NCI-H774 (cell line): ENCODE results near the gene MPZ.
"Not testable (repeated sequence)": the region's sequence is repeated elsewhere in the genome, so short reads cannot be mapped to it uniquely, and the experiment has no call there.

Experiments used
- DNase-seq: peaks from one replicate; lab custom pipeline; 2025; lab: John Stamatoyannopoulos, UW

The MPZ gene

GRCh38 chr1:161309868-161310267 lies at the start of gene MPZ:
MPZ (minus strand) TSS chr1:161309968; CDS start chr1:161309905, 63 bp downstream.
- no peak for DNase-seq

DNA sequence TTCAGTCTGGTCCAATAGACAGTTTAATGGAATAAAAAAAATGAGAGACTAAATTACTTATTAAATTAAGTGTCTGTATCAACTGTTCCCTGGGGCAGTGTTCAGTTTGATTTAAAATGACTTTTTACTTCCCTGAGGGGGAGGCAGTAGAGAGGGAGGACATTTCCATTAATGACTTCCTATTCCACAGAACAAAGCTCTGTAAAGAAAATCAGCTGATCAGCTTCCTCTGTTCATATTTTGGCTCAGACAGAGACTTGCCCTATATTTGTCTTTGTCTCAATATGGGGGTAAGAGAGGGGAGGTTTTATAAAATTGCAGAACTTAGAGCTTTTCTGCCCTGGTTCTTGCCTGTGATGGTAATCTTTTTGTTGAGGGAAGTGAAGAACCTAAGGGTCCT lies 49.5 kb upstream of the MPZ start:
- no peak for DNase-seq

DNA sequence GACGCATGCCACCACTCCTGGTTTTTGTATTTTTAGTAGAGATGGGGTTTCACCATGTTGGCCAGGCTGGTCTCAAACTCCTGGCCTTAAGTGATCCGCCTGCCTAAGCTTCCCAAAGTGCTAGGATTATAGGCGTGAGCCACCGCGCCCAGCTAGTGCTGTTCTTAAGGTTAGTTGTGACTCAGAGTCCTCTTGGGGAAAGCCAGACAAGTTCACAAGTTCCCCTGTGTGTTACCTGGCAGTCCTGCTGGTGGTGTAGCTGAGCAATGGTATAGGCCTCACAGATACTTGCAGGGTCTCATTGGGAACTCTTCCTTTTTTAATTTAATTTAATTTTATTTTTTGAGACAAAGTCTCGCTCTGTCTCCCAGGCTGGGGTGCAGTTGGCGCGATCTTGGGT lies 47.3 kb upstream of the MPZ start:
- no peak for DNase-seq

GRCh38 chr1:161351482-161351881 lies 41.7 kb upstream of the MPZ start:
- no peak for DNase-seq

DNA sequence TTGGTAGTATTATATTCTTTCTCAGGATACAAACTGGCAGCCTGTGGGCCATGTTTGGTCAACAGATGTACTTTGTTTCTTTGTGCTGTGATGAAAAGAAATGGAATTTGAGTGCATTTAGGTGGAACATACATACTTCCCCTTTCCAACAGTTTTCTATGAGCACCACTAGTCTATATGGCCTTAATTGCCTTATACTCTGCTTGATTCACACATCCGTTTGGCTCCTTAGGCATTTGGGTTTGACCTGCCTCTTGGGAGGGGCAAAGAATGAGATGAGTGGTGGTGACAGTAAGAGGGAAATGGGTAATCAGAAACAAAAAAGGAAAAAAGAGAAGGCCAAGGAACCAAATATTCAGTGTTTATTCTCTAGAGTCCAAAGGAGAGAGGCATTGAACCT lies 40.9 kb upstream of the MPZ start:
- DNase-seq = no peak

- DNase-seq = no peak
Measured at GRCh38 chr1:161342821-161343220, 33.1 kb upstream of the MPZ start.

DNA sequence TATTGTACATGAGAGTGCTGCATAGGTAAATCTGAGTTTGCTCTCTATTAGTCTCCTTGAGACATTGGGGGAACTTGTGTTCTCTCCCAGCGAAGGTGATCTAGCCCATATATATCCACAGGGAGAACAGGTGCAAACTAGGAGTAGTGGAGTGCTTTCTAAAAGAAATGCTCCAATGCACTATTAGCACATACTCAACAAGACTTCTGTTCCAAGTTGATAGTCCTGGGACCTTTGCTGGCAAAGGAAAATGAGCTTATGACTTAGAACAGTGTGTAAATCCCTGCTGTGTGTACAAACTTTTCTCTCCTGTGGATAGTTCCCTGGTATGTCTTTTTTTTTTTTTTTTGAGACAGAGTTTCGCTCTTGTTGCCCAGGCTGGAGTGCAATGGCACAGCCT lies 32.4 kb upstream of the MPZ start:
- DNase-seq = no peak

DNA sequence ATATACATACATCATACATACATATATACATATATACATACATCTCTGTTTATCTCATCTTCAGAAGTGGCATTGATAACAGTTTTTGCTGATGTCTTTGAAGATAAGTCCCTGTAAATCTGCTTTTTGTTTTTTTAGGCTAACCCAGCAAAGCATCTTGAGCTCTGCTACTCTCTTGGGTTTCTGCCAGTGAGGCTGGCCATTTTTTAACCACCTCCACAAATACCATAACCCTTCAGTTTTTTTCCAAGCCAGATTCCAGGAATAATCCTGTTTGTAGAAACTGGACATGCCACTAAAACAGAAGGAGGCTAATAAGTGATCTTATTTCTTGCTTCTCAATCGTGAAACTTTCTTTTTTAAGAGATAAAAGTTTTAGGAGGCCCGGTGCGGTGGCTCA lies 26.0 kb upstream of the MPZ start:
- no peak for DNase-seq

- DNase-seq = no peak
Measured at GRCh38 chr1:161333166-161333565, 23.4 kb upstream of the MPZ start.

DNA sequence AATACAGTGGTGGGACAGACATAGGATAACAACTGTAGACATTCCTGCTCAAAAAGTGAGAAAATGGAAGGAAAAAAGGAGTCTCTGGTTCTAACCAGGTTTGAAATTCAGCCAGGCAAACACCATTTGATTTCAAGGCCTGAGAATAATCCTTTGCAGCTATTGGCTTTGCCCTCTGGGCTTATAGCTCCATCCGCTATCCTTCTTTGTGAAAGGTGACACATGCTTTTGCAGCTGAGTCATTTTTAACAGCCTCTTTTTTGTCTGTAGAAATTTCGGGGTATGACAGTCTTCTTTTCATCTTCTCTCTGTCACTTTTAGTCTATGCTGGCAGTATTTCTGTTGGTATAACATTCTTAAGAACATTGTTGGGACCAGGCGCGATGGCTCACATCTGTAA lies 20.6 kb upstream of the MPZ start:
- no peak for DNase-seq

DNA sequence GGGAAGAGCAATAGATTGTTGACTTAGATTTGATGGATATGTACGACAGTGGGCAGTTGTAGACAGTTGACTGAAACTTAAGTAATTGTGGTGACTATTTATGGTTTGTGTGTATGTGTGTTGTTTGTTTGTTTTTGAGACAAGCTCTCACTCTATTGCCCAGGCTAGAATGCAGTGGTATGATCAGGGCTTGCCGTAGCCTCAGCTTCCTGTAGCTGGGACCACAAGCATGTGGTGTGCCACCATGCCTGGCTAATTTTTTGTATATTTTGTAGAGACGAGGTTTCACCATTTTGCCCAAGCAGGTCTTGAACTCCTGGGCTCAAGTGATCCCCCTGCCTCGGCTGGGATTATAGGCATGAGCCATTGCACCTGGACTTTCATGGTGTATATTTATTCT lies 14.3 kb upstream of the MPZ start:
- DNase-seq = no peak

- DNase-seq = not testable (repeated sequence)
Measured at GRCh38 chr1:161315841-161316674, 6.3 kb upstream of the MPZ start.

DNA sequence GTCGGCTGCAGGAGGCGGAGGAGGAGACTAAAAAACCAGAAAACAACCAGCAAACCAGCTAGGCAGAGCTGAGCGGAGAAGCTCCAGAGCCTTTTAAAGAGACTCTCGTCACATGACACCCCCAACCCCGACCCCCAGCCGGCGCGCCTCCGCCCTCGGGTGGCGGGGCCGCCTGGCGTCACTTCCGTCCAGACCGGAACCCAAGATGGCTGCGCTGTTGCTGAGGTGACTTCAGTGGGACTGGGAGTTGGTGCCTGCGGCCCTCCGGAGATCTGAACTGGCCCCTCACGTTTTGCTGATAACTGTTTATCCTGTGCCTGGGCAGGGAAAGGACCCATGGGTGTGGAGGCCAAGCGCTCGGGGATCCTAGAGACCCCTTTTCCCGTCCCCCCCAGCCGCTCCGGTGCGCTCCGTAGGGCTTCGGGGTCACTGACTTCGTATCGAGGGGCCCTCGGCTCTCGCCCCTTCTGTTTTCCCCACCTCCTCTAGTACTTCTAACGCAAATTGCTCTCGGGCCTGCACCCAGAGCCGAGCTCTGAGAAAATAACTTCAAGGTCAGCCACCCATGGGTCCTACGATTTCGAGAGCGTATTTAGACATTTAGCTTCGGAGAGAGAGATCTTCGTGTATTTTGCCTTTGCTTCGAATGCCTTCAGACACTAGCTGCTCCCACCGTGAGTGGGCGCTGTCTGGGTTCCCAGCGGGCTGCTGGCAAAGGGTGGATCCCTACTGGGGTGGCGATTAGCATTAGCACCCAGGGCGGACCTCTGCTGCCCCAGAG lies 4.6 kb upstream of the MPZ start, which contains the start of gene SDHC:
Gene SDHC (plus strand): TSS at position 181 of the 781 bp plus-strand sequence. CDS start 25 bp downstream, at position 206.
- DNase-seq = peak; percentile 87

DNA sequence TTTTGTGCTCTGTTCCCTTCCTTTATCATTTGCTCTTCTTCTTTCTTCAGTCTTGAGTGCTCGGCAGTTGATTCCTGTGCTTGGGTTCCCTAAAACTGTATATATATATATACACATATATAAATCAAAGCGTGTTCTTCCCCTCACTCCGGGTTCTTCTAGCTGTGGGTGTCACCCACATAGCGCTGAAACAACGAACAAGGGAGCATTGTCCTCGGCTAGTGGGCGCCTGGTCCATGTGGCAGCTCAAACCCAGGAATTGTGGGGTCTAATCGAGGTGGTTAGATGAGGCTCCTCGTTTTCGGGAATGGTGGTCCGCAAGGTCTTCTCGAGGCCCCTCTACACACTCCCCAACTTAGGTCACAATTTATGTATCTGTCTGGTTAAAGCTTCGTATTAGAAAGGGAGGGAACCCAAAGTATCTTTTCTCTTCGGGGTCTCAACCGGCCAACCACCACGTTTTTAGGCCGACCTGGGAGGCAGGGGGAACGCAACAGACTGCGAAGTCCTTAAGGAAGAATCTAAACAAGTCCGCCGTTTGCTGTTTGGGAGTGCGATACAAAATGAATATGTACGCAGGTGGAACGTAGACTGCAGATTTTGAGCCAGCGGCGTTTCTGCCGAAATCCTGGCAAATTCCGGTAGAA lies 3.9 kb upstream of the MPZ start:
- no peak for DNase-seq

DNA sequence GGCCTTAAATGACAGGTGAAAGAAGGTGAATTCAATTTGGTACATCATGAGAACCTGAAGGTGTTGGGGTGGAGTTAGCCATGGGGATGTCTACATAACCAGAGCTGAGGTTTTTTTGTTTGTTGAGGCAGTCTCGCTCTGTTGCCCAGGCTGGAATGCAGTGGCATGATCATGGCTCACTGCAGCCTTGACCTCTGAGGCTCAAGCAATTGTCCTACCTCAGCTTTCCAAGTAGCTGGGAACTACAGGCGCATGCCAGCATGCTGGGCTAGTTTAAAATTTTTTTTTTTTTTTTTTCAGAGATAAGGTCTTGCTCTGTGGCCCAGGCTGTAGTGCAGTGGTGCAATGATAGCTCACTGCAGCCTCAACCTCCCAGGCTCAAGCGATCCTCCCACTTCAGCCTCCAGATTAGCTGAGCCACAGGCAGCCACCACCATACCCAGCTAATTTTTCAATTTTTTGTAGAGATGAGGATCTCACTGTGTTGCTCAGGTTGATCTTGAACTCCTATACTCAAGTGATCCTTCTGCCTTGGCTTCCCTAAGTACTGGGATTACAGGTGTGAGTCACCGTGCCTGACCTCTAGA lies 1.9 kb upstream of the MPZ start:
- no peak for DNase-seq

GRCh38 chr1:161307892-161308638 lies 1.7 kb downstream of the MPZ start:
- DNase-seq = no peak

DNA sequence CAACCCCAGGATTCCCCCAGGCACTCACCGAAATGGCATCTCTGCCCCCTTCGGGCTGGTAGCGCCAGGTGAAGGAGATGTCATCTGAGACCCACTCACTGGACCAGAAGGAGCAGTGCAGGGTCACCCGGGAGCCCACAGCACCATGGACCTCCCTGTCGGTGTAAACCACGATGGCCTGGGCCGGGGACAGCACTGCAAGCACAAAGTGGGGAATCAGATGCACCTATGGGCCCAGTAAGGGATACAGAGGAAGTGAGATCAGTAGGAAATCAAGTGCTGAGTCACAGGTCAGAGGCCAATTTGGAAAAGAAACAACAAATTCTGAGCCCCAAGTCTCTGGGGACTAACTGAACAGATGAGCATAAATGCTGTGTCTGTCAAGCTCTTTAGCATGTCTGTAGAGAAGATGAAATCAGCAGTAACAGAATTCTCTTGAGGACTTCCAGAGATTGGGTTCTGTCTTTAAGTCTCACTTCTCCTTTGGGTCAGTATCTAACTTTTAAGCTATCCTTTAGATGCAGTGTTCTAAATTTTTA lies 2.5 kb downstream of the MPZ start:
- no peak for DNase-seq

GRCh38 chr1:161305867-161306519 lies 3.8 kb downstream of the MPZ start:
- DNase-seq = peak; percentile 84

DNA sequence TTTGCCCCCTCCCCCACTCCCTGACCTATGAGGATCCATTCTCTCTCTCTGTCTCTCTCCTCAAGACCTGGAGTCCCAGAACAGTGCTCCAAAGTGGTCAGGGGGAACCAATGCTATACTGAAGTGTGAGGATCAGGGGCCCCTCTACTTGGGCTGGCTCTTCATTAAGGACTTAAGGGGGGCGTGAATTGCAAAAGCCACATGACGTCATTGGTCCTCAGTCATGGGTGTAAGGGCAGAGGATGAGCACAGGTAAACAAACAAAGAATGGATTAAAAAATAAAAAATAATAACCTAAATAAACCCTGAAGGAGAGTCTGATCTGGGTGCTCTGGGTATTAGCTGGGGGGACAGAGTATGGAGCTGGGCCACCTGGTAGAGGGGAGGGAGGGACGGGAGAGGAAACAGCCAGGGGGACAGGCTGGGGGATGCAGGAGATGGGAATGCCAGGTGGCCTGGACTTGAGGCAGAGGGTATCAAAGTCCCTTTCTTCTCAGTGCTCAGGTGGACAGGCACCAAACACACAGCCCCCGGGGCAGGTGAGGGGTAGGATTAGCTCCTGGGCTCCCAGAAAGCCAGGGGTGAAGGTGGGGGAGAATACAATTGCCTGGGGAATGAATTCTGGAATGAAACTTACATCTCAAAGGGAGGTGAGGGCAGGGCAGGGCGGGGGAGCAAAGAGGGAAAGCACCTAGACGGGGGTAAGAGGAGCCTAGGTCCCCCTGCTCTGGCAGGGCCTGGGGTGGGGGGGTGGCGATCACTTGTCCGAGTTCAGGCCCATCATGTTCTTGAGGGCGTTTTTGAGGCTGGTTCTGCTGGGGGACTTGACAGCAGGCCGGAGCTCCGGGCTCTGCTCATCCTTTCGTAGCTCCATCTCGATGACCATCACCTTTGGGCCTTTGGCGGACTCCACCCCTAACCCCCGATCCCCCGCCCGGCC lies 4.6 kb downstream of the MPZ start:
- DNase-seq = no peak

GRCh38 chr1:161300478-161300877 lies 9.3 kb downstream of the MPZ start:
- DNase-seq = no peak
